ENCODE results near the gene L2HGDH. TPM values are rescaled to one million over a fixed set of nuclear protein-coding genes. Genes with fewer than 3 reads are reported as not detected.

L2HGDH gene
- total RNA-seq, 2 donors from 2014 or later = 11.4 to 12.3 TPM

DNA sequence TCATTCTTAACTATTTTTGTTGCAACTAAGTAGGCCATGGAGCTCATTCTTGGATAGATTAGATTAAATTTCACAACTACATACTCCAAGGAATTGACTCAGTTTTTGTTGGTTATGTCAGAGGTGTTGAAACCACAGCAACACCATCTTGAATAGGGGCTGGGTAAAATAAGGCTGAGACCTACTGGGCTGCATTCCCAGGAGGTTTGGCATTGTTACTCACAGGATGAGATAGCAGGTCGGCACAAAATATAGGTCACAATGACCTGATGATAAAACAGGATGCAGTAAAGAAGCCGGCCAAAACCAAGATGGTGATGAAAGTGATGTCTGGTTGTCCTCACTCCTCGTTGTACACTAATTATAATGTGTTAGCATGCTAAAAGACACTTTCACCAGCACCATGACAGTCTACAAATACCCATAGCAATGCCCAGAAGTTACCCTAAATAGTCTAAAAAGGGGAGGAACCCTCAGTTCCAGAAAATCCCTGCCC is 21.0 kb upstream of the L2HGDH start:
- DNase-seq = no peak
- Histone ChIP-seq H3K4me1 (no peaks in the 10 kb centered on the region), H3K36me3 (no peaks in the 10 kb centered on the region), H3K27ac (no peak overlapping the region), H3K9ac (ENCODE audit: low read depth in 2 of 2, low read length in 2 of 2) (no peak overlapping the region), H3K27me3 (no peaks in the 10 kb centered on the region), H3K9me3 (no peaks in the 10 kb centered on the region), H3K4me3 (no peak overlapping the region)
- intact Hi-C loops (cut with DNase I) = no loop called here
- TF ChIP-seq, protein P1, sequence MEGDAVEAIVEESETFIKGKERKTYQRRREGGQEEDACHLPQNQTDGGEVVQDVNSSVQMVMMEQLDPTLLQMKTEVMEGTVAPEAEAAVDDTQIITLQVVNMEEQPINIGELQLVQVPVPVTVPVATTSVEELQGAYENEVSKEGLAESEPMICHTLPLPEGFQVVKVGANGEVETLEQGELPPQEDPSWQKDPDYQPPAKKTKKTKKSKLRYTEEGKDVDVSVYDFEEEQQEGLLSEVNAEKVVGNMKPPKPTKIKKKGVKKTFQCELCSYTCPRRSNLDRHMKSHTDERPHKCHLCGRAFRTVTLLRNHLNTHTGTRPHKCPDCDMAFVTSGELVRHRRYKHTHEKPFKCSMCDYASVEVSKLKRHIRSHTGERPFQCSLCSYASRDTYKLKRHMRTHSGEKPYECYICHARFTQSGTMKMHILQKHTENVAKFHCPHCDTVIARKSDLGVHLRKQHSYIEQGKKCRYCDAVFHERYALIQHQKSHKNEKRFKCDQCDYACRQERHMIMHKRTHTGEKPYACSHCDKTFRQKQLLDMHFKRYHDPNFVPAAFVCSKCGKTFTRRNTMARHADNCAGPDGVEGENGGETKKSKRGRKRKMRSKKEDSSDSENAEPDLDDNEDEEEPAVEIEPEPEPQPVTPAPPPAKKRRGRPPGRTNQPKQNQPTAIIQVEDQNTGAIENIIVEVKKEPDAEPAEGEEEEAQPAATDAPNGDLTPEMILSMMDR (IDR thresholded peaks at IDR 0.05) = no peak

DNA sequence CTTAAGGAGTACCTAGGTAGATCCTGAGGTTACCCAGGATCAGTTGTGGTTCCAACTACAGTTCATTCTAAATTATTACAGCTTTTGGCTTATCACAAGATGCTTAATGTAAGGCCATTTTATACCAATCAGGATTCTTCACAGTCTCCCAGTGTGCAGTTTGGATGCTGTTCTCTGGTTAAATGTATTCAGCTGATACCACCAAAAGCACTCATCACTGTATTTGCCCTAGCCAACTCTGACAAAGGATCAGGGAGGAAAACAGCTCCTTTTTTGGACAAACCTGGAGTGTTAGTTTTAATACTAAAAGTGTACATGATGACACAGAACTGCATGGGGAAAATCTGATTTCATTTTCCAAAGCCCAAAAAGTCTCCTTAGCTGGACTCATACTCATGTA is 19.6 kb upstream of the L2HGDH start:
- Histone ChIP-seq H3K27me3 (no peaks in the 10 kb centered on the region), H3K4me1 (no peaks in the 10 kb centered on the region), H3K4me3 (no peak overlapping the region), H3K36me3 (no peaks in the 10 kb centered on the region), H3K9ac (ENCODE audit: low read depth in 2 of 2, low read length in 2 of 2) (no peak overlapping the region), H3K27ac (no peak overlapping the region), H3K9me3 (no peaks in the 10 kb centered on the region)
- no peak for DNase-seq
- intact Hi-C loops (cut with DNase I) = no loop called here
- TF ChIP-seq, protein P1 (IDR thresholded peaks at IDR 0.05) = no peak

DNA sequence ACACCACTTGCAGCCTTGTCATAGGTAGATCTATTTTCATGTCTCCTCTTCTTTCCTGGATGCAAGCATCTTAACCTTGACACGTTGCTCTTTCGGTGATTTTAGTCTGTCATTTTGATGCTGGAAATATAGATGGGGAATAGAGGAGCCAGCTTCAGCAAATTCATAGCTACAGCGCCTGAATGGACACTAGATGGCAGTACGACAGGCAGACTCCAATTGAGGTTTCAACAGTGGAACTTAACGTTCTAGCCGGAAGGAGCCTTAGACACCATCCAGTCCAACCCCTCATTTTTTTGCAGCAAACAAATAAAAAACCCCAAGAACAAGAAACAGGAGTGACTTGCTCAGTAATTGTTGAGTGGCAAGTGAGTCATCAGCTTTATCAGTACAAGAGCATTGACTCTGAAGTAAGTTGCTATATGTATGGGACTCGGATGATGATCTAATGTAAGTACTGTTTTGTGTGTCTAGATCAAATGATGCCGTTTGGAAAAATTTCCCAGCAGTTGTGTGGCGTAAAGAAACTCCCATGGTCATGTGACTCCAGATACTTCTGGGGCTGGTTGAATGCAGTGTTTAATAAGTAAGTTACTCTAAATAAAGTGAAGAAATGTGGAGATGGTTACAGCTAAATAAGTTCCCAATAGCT is 9.1 kb upstream of the L2HGDH start:
- Histone ChIP-seq H3K4me1 (no peaks in the 10 kb centered on the region), H3K27ac (peak overlapping the region; percentile 48), H3K36me3 (no peaks in the 10 kb centered on the region), H3K9ac (ENCODE audit: low read depth in 2 of 2, low read length in 2 of 2) (no peak overlapping the region), H3K9me3 (no peaks in the 10 kb centered on the region), H3K27me3 (no peaks in the 10 kb centered on the region), H3K4me3 (no peak overlapping the region)
- intact Hi-C loops (cut with DNase I) = loop anchor here (2.0 kb wide), 1 partner anchor 212 kb away; the partner anchor contains the start of gene MAP4K5
- TF ChIP-seq, protein P1 (IDR thresholded peaks at IDR 0.05) = peak; percentile 77
- DNase-seq = peak; percentile 77

DNA sequence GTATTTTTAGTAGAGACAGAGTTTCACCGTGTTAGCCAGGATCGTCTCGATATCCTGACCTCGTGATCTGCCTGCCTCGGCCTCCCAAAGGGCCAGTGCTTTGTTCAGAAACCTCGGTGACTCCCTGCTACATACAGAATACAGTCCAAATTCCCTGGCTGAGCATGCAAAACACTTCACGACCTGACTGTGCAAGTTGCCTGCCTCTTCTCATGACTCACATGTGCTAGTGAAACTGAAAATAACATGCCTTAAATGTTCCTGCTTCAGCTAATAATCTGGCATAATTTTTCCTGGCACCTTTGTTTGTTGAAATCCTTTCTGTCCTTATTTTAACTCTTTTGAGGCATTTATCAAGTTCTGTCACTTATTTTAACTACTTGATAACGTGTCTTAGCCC is 8.3 kb upstream of the L2HGDH start:
- no peaks in the 10 kb centered on the region for H3K36me3 ChIP-seq
- peak overlapping the region; percentile 48 for H3K27ac ChIP-seq
- H3K9ac ChIP-seq (ENCODE audit: low read depth in 2 of 2, low read length in 2 of 2) = no peak overlapping the region
- no peaks in the 10 kb centered on the region for H3K4me1 ChIP-seq
- no peak for DNase-seq
- no peaks in the 10 kb centered on the region for H3K27me3 ChIP-seq
- TF ChIP-seq, protein P1 (IDR thresholded peaks at IDR 0.05) = no peak
- intact Hi-C loops (cut with DNase I) = loop anchor here (2.0 kb wide), 1 partner anchor 213 kb away; the partner anchor contains the start of gene MAP4K5
- no peaks in the 10 kb centered on the region for H3K9me3 ChIP-seq
- no peak overlapping the region for H3K4me3 ChIP-seq

DNA sequence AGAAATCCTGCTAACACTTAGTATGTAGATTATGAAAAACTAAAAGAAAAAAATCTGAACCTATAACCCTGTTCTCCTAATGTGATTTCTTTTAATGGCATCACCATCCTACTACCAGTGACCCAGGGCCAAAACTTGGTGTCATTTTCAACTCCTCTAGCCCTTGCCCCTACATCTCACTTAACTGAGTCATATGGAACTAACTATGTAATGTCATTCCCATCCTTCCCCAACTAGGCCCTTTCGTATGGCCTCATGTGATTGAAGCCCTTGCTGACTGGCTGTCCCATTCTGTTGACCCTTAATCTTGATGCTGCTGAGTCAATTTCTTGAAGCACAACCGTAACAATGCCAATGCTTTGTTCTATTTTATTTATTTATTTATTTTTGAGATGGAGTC is 7.7 kb upstream of the L2HGDH start:
- H3K9me3 ChIP-seq = no peaks in the 10 kb centered on the region
- no peak overlapping the region for H3K27ac ChIP-seq
- H3K36me3 ChIP-seq = no peaks in the 10 kb centered on the region
- DNase-seq = no peak
- no peak overlapping the region for H3K9ac ChIP-seq (ENCODE audit: low read depth in 2 of 2, low read length in 2 of 2)
- no peaks in the 10 kb centered on the region for H3K4me1 ChIP-seq
- H3K4me3 ChIP-seq = no peak overlapping the region
- H3K27me3 ChIP-seq = no peaks in the 10 kb centered on the region
- intact Hi-C loops (cut with DNase I) = loop anchor here (2.0 to 10.0 kb wide), 2 partner anchors 213 to 455 kb away; partner anchors contain the start of gene MAP4K5
- TF ChIP-seq, protein P1 (IDR thresholded peaks at IDR 0.05) = no peak
